Hematopoietic multipotent progenitor cell treated with erythropoietin and hydrocortisone succinate and interleukin-3 and kit ligand, for 17 days (in vitro differentiated cells): Measurements from ENCODE around the gene DNAJC5.

ENCODE experiments used
- DNase-seq: peaks from one replicate; pipeline ENCODE4 v3.0.0-alpha.2; 2015; ENCODE audit warnings: low spot score

The DNAJC5 gene

GRCh38 chr20:63980806-63981728, 86.1 kb downstream of the DNAJC5 start, which contains the start of gene PRPF6:
TSS of gene PRPF6 (plus strand) at chr20:63981132. CDS start at chr20:63981246, 114 bp downstream.
- DNase-seq = peak; percentile 97

- DNase-seq = no peak
Observed at GRCh38 chr20:63982937-63983336, 88.0 kb downstream of the DNAJC5 start.
